Myocyte (in vitro differentiated cells): Measurements from ENCODE around the gene BABAM2. TPM values are rescaled to one million over a fixed set of nuclear protein-coding genes. Genes with fewer than 3 reads are reported as not detected.
"Not testable (repeated sequence)": the region's sequence is repeated elsewhere in the genome, so short reads cannot be mapped to it uniquely, and the experiment has no call there.

Source experiments
- DNase-seq: peaks from one replicate; pipeline ENCODE4 v3.0.0-alpha.2; 2012; ENCODE audit warnings: low read depth
- total RNA-seq: library from RNA; depleted of rRNA; stranded (reverse); fragments of >200 nt; gene quantifications from 2 replicates; pipeline ENCODE4 v1.2.3, GENCODE V29; 2014

Gene BABAM2
- total RNA-seq, 1 donor from 2014 or later = 34.6 TPM

DNA sequence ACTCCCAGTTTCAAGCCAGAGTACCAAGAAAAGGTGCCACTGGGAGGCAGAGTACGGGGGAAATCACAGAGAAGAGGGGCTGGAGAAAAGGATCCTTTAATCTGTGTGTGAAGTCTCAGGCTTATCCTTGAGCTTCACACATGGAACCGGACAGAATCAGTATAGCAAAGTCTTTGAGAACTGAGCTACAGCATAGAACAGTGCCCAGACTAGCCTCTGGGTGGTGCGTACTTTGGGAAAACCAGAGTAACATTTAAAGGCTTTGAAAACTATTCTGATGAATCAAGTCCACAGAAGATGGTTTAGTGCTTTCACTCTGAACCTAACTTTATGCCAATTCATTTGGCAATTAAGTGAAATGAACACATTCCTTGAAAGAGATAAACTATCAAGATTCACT lies 83.1 kb downstream of the BABAM2 start:
- peak; percentile 45 for DNase-seq

- no peak for DNase-seq
These were observed 85.8 kb downstream of the BABAM2 start for GRCh38 chr2:27976308-27976707.

- DNase-seq = peak; percentile 76
These were observed 87.3 kb downstream of the BABAM2 start for GRCh38 chr2:27977731-27978312.

DNA sequence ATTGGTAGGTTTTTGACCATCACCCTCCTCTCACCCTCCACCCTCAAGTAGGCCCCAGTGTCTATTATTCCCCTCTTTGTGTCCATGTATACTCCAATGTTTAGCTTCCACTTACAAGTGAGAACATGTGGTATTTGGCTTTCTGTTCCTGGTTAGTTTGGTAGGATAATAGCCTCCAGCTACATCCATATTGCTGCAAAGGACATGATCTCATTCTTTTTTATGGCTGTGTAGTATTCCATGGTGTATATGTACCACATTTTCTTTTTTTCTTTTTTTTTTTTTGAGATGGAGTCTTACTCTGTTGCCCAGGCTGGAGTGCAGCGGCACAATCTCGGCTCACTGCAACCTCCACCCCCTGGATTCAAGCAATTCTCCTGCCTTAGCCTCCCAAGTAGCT lies 88.2 kb downstream of the BABAM2 start:
- DNase-seq = not testable (repeated sequence)

DNA sequence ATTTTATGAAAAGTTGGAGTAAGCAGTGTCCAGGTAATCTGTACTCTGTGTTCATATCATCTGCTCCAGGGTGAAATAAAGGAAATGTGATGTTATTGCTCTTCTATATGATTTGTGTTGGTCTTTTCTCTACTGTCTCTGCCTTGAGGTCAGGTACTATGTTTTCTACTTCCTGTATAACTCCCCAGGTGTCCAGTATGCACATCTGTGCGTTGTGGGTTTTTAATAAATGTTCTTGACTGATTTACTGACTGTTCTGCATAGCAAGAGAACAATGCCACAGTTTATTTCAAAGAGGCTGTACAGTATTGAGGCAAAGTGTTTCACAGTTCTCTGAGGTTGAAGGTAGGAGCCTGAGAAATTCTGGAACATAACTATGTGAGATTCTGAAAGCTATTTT lies 89.7 kb downstream of the BABAM2 start:
- DNase-seq = no peak

- DNase-seq = no peak
These were observed 93.6 kb downstream of the BABAM2 start for GRCh38 chr2:27984153-27984552.

DNA sequence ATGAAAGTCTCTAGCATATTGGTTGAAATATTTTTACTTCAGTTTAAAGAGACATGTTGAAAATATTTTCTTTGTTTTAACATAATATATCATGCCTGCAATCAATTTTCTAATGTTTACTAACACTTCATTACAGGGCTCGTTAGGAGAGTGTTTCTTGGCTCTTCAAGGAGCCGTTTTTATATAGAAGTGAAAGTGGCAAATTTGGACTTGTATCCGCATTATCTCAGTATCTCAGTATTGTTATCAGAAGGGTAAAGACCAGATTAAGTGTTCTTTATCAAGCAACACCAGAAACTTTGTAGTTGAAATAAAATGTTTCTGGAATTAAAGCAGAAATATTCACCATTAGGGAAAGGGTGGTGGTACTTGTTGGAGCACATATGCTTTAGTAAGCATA lies 97.8 kb downstream of the BABAM2 start:
- DNase-seq = no peak

DNA sequence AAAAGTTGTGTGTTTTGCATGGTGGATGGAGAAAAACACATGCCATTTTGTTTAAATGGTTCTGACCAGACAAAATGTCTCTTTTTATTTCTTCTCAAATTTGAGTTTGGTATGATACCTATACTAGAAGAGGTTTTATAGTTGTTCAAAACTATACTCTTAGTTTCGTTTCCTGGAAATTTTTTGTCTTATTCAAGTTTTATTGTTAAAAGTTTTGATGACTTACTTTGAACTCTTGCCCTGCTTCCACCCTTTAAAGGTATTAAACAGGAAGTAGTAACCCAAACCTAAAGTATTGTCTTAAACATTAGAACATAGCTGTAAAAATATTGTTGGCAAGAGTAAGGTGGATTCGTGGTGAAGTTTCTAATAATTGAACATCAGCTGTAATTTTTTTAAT lies 98.2 kb downstream of the BABAM2 start:
- DNase-seq = no peak

- DNase-seq = peak; percentile 9
These were observed 98.6 kb downstream of the BABAM2 start for GRCh38 chr2:27989149-27989548.

GRCh38 chr2:27990030-27990590 lies 99.6 kb downstream of the BABAM2 start:
- no peak for DNase-seq

DNA sequence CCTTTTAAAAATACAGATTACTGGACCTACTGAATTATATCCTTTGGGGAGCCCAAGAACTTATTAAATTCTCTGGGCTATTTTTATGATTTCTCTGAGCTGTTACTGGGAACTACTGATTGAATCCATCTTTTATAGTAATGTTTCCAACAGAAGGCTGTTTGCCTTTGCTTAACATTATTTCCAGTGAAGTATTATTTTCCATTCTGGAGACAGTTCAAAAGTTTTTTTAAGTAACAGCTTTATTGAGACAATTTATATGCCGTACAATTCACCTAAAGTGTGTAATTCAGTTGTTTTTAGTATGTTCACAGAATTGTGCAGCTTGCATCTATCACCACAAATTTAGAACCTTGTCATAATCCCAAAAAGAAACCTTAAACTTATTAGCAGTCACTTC lies 100.6 kb downstream of the BABAM2 start:
- DNase-seq = no peak

DNA sequence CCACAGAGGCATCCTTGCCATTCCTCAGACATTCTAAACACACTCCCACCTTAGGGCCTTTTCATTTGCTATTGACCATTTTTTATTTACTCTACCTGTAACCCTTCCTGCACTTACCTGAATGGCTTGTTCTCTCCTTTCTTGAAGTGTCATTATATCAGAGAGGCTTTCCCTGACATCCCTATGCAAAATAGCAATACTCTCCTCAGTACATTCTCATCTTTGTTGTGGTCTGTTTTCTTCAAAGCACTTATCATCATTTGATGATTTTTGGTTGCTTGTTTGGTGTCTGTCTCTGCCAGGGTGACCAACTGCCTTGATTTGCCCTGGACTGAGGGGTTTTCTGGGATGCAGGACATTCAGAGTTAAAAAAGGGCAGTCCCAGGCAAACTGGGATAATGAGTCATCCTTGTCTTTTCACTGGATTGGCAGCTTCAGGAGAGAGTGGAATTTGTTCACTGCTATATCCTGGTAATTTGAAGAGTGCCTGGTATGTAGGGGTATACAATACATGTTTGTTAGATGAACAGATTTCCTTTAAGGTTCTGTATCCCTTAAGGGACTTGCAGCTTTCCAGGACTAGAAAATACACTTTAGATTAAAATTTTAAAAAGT lies 102.4 kb downstream of the BABAM2 start:
- peak; percentile 39 for DNase-seq

- no peak for DNase-seq
These were observed 102.9 kb downstream of the BABAM2 start for GRCh38 chr2:27993402-27993787.

DNA sequence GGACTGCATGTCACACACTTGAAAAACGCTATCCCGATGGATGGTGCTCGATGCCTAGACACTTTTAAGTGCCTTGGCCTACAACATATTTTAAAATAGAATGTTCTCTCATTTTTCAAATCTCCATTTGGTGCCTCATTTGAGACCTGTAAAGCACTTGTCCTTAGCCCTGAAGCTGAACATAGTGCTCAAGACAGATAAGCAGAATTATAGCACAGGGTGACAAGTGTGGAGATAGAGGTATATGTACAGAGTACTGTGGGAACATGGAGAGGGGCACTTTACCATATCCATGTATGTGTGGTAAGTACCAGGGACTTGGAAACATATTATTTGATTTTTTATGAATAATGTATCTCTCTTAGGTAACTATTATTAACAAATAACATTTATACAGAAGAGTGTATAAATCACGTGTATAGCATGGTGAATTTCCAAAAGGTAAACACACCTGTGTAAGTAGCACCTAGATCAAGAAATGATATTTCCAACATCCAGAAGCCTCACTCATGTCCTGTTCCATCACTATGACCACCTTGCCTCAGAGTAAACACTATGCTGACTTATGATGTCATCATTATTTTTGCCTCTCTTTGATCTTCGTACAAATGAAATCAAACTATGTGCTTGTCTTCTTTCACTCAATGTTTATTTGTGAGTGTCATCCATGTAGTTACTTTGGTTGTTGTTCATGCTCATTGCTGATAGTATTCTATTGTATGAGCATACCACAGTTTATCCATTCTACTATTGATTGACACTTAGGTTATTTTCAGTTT lies 103.6 kb downstream of the BABAM2 start:
- DNase-seq = no peak

GRCh38 chr2:27996156-27996922 lies 105.8 kb downstream of the BABAM2 start:
- DNase-seq = peak; percentile 72

DNA sequence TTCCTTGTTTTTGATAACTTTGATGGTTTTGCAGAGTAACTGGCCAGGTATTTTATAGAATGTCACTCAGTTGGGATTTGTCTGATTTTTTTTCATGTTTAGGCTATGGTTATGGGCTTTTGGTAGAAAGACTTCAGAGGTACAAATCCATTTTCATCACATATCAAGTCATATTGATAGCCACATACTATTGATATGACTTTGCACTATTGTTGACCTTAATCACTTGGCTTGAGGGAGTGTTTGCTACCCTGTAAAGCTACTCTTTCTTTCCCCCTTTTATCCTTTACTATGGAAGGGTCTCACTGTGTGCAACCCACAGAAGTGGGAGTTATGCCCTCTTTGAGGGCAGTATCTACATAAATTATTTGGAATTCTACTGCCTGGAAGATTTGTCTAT lies 109.8 kb downstream of the BABAM2 start:
- no peak for DNase-seq

- no peak for DNase-seq
These were observed 111.7 kb downstream of the BABAM2 start for GRCh38 chr2:28002181-28002580.

GRCh38 chr2:28004086-28004485 lies 113.6 kb downstream of the BABAM2 start:
- peak; percentile 52 for DNase-seq

- peak; percentile 3 for DNase-seq
These were observed 119.2 kb downstream of the BABAM2 start for GRCh38 chr2:28009732-28010131.

DNA sequence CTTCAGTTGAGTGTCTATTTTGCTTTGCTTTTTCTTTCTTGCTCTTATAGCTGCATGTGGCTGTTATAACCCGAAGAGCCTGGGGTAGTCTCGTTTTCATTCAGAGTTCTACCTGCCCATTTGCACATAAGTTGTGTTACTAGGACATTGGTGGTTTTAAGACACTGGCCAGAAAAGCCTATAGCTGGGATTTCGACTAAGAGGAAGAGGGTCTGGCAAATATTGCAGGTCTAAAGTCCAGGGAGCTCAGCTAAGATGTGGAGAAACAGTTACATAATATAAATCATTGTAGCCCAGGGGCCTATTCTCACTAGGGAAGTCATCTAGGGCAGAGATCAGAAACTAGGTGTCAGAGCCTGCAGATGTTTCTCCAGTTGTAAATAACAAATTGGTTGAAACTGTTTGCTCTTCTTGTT lies 120.8 kb downstream of the BABAM2 start:
- no peak for DNase-seq

GRCh38 chr2:28018474-28018873 lies 127.9 kb downstream of the BABAM2 start:
- DNase-seq = not testable (repeated sequence)
